Hematopoietic multipotent progenitor cell treated with erythropoietin and hydrocortisone succinate and interleukin-3 and kit ligand, for 8 days (in vitro differentiated cells): ENCODE data around the gene ADGRA1.
"Not testable (repeated sequence)": the region's sequence is repeated elsewhere in the genome, so short reads cannot be mapped to it uniquely, and the experiment has no call there.

Experiments
- DNase-seq: peaks from one replicate; pipeline ENCODE4 v3.0.0-alpha.2; 2015

Gene ADGRA1

DNA sequence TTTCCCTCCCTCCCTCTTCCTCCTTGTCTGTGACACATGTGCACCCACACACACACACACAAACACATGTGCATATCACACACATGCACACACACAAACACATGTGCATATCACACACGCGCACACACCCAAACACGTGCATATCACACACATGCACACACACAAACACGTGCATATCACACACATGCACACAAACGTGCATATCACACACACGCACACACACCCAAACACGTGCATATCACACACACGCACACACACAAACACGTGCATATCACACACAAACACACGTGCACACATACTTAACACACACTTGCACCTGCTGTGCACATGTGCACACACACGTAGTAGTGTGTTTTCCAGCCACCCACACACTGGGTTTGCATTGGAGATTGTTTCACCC lies 42.9 kb downstream of the ADGRA1 start:
- no peak for DNase-seq

DNA sequence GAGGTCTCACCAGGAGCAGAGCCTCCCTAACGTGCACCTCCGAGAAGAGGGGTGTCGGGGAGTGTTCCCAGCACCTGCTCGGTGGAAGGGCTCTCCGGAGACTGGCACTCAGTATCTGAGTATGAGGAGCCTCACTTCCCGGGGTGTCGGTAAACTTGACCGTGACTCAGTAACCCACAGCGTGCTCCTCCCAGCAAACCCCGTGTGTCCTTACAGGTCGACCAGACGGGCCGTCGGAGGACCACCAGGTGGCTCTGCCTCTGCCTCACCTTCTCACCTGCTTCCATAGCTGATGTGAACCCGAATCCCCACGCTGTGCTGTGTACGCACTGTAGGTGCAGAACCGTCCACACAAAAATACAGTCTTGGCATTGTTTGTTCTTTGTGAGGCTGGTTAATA lies 43.3 kb downstream of the ADGRA1 start:
- no peak for DNase-seq

DNA sequence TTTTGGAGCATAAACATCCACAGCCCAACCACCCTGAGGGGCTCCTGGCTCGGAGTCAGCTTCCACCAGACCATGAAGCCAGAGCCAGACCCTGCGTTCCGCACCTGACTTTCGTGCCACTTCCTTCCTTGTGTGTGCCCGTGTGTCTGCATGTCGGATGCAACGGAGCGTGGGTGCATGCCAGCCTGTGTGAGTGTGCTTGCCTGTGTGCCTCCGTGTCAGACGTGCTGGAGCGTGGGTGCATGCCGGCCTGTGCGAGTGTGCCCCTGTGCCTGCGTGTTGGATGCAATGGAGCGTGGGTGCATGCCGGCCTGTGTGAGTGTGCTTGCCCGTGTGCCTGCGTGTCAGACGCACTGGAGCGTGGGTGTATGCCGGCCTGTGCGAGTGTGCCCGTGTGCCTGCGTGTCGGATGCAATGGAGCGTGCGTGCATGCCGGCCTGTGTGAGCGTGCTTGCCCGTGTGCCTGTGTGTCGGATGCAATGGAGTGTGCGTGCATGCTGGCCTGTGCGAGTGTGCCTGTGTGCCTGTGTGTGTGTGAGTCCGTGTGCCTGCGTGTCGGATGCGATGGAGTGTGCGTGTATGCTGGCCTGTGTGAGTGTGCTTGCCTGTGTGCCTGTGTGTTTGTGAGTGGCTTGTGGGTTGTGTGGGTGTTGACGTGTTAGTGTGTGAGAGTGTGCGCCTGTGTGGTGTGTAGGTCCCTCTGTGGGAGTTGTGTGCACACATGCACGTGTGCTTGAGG lies 44.2 kb downstream of the ADGRA1 start:
- no peak for DNase-seq

DNA sequence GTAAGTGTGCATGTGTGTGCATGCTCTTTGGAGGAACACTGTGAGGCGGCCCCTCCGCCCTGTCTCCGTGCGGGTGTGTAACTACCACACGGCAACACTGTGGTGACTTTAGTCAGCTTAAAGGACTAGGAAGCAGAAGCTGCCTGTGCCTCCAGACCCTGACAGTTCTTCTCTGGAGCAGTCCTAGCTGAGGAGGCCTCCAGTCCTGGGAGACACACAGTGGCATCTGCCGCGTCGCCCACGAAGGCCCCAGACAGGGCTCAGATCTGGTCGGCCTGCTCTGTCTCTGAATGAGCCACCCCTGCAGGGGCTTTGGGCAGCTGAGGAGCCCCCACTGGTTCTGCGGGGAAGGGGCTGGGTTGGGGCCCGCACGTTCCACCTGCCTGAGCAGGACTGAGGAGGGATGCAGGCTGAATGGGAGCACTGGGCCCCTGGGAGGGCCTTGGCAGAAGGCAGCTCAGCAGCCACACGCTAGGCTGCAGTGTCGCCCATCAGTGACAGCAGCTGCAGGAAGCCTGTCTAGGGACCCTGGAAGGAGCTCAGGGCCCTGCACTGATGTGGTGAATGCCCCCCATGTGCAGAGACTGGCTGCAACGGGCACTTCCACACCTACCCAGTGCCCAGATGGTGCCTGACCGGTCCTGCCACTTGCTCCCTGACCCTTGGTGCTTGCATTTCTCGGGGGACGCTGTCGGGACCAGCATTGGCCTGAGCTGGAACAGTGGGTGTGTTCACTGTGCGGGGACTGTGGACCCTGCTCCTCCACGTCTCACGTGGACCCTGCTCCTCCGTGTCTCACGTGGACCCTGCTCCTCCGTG lies 45.0 kb downstream of the ADGRA1 start:
- no peak for DNase-seq

DNA sequence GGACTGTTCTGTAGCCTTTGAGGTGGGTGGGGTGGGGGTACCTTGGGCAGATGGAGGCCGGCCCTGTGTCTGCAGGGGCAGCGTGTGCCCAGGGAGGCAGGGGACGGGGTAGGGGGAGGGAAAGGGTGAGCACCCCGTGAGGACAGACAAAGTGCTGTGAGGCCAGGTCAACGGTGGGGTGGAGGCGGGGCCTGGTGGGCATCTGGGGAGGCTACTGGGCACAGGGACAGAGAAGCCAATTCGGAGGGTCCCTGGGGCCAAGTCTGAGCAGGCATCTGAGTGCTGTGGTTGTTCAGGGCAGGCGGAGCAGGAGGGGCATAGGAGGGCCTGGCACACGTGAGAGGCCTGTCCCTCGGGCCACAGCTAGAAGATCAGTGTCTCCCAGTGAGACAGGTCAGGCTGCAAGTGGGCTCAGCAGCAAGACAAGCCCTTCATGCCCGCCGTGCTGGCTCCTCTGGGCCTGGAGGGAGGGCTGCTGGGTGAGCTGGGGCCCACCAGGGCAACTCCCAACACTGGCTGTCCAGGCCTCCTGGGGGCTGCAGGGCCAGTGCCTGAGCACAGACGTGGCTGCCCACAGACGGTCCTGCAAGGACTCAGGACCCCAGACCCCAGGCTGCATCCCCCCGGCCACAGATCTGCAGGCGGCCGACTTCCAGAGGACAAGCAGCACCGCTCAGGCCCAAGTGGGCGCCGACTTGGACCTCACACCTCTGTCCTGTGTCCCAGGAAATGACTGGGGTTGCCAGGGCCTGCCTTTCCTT lies 45.9 kb downstream of the ADGRA1 start:
- DNase-seq: no peak

DNA sequence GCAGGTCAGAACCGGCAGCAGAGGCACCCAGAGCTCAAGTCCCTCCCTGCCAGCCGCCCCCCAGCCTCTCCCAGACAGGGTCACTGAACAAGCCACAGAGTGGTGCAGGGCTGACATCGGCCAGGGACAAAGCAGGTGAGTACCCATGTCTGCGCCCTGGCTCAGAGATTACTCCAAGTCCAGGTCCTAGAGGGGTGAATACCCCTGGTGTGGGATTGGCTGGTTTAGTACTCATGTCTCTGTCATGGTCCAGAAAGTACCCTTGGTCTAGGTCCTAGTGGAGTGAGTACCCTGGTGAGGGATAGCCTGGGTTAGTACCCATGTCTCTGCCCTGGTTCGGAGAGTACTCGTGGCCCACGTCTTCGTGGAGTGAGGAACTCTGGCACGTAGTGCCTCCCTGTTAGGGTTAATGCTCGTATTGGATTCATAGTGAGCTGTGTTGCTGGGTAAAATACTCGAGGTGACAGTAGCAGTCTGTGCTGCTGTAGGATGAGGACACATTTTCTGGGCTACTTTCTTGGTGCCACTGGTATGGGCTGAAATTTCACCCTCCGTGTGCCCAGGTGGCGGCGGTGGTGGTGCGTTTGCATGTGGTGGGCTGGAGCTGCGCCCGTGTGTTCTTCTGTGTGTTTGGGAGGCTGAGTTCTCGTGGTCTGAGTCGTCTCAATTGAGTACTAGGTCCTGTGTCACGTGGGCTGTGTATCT lies 46.8 kb downstream of the ADGRA1 start:
- no peak for DNase-seq

- no peak for DNase-seq
Observed at GRCh38 chr10:133135116-133135465, 47.4 kb downstream of the ADGRA1 start.

DNA sequence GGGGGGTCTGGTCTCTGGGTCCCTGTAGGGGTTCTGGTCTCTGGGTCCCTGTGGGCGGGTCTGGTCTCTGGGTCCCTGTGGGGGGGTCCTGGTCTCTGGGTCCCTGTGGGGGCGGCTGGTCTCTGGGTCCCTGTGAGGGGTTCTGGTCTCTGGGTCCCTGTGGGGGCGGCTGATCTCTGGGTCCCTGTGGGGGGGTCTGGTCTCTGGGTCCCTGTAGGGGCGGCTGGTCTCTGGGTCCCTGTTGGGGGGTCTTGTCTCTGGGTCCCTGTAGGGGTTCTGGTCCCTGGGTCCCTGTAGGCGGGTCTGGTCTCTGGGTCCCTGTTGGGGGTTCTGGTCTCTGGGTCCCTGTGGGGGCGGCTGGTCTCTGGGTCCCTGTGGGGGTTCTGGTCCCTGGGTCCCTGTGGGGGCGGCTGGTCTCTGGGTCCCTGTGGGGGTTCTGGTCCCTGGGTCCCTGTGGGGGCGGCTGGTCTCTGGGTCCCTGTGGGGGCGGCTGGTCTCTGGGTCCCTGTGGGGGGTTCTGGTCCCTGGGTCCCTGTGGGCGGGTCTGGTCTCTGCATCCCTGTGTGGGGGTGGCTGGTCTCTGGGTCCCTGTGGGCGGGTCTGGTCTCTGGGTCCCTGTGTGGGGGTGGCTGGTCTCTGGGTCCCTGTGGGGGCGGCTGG lies 49.9 kb downstream of the ADGRA1 start:
- not testable (repeated sequence) for DNase-seq

GRCh38 chr10:133139551-133140065 lies 51.9 kb downstream of the ADGRA1 start:
- no peak for DNase-seq

GRCh38 chr10:133140417-133141143 lies 52.9 kb downstream of the ADGRA1 start:
- DNase-seq: no peak

- DNase-seq: no peak
Observed at GRCh38 chr10:133141144-133141957, 53.6 kb downstream of the ADGRA1 start.

DNA sequence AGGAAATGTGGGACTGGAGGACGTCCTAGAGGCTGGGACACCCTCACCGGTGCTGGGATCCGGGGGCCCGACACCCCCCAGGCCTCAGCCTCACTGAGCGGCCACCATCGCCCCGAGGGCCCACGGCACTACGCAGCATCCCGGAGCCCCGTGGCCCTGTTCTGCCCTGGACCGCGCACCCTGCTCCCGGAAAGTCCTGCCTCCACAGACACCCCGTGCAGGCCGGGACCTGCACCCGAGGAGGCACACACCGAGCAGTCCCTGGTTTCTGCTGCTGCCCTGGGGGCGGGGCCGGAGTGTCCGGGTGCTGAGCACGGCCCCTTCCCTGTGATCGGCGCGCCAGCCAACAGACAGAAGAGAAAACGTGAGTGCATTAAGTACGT lies 54.2 kb downstream of the ADGRA1 start:
- DNase-seq: no peak

DNA sequence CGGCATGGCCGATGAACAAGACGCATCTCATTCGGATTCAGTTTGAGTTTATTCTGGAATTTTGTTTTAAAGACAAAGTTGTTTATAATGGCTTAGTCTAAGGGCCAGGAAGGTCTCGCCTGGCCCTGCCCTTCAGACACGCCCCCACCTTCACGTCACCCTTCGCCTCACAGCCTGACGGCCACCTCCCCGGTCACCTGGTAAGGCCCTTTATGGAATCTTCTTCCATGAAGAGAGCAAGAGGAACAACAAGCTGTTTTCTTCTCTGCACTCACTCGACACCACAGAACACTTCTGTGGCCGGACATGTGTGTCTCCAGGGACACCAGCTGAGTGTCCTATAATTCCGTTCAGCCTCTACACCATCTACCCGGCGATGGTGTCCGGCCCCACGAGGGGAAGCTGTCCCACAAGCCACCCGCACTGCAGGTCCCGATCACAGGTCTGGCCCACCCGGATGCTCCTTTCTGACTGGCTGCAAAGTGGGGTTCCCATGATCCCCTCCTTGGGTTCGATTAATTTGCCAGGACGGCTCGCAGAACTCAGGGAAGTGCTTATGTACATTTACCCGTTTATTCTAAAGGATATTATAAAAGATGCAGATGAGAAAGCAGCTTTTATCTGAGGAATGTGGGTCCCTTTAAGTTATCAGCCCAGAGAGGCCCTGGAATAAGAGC lies 54.9 kb downstream of the ADGRA1 start:
- DNase-seq: no peak

- peak; percentile 11 for DNase-seq
Observed at GRCh38 chr10:133143200-133143533, 55.4 kb downstream of the ADGRA1 start.

GRCh38 chr10:133143546-133143945 lies 55.8 kb downstream of the ADGRA1 start:
- DNase-seq: peak; percentile 8

GRCh38 chr10:133144771-133145170 lies 57.0 kb downstream of the ADGRA1 start:
- no peak for DNase-seq

GRCh38 chr10:133150226-133150625 lies 62.5 kb downstream of the ADGRA1 start:
- DNase-seq: no peak

GRCh38 chr10:133150656-133151055 lies 62.9 kb downstream of the ADGRA1 start:
- no peak for DNase-seq

- not testable (repeated sequence) for DNase-seq
Observed at GRCh38 chr10:133151071-133151470, 63.3 kb downstream of the ADGRA1 start.

DNA sequence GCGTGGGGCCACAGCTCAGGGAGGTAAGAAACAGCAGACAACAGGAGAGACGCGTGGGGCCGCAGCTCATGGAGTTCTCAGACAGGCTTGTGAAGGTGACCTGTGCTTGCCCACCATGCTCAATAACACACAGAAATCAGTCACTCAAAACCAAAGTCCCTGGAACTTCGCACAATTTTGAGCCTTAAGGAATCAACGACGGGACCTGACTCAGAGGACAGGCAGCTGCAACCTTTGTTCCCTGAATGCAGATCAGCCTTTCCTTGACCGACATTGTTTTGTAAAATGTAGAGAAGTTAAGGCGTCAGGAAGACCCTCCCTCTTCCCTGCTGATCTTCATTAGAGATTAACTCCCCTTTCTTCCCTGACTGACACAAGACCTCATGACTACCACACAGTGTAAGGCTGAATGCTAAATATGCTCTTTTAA lies 63.8 kb downstream of the ADGRA1 start:
- DNase-seq: no peak
